H9 (cell line): ENCODE measurements around the gene RRP12. TPM values are rescaled to one million over a fixed set of nuclear protein-coding genes. Genes with fewer than 3 reads are reported as not detected.

ENCODE experiments used
- DNase-seq: peaks from one replicate; pipeline ENCODE4 v3.0.0-alpha.2; 2017
- H2AFZ ChIP-seq: one replicate; pipeline ENCODE4 v1.6.1; 2013; ENCODE audit warnings: mild to moderate bottlenecking, low read length, control low read depth, moderate library complexity
- H2AK5ac ChIP-seq: 2 replicates; pipeline ENCODE4 v1.6.1; 2013; ENCODE audit warnings: low read length, control low read depth, mixed read lengths; ENCODE audit not compliant: insufficient read length
- H2BK120ac ChIP-seq: one replicate; pipeline ENCODE4 v1.6.1; 2013; ENCODE audit warnings: low read depth, mild to moderate bottlenecking, low read length, control low read depth, inconsistent platforms; ENCODE audit not compliant: poor library complexity, severe bottlenecking
- H2BK12ac ChIP-seq: 2 replicates; pipeline ENCODE4 v1.6.1; 2013; ENCODE audit warnings: low read length, control low read depth, mixed read lengths, low read depth; ENCODE audit not compliant: insufficient read length
- H2BK15ac ChIP-seq: 2 replicates; pipeline ENCODE4 v1.6.1; 2013; ENCODE audit warnings: low read depth, low read length, control low read depth
- H2BK20ac ChIP-seq: one replicate; pipeline ENCODE4 v1.6.1; 2013; ENCODE audit warnings: low read depth, mild to moderate bottlenecking, low read length, control low read depth, inconsistent platforms; ENCODE audit not compliant: poor library complexity, severe bottlenecking
- H2BK5ac ChIP-seq: 2 replicates; pipeline ENCODE4 v1.6.1; 2013; ENCODE audit warnings: low read length, control low read depth, mixed read lengths; ENCODE audit not compliant: insufficient read length
- H3K14ac ChIP-seq: 2 replicates; pipeline ENCODE4 v1.6.1; 2013; ENCODE audit warnings: low read length, control low read depth; ENCODE audit not compliant: insufficient read depth
- H3K18ac ChIP-seq: 2 replicates; pipeline ENCODE4 v1.6.1; 2013; ENCODE audit warnings: low read depth, mild to moderate bottlenecking, mixed read lengths, low read length, control low read depth; ENCODE audit not compliant: insufficient read length
- H3K23ac ChIP-seq: 2 replicates; pipeline ENCODE4 v1.6.1; 2013; ENCODE audit warnings: low read length, control low read depth, mixed read lengths, low read depth; ENCODE audit not compliant: insufficient read length
- H3K23me2 ChIP-seq: 2 replicates; pipeline ENCODE4 v1.6.1; 2013; ENCODE audit warnings: low read depth, mild to moderate bottlenecking, mixed read lengths, low read length, control low read depth; ENCODE audit not compliant: insufficient read length, poor library complexity, severe bottlenecking
- H3K27ac ChIP-seq: 2 replicates; pipeline ENCODE4 v1.5.1; 2013; ENCODE audit warnings: low read length, control low read depth, mixed read lengths, low read depth; ENCODE audit not compliant: insufficient read length
- H3K27me3 ChIP-seq: 2 replicates; pipeline ENCODE4 v1.6.1; 2013; ENCODE audit warnings: low read length, control low read depth, inconsistent platforms; ENCODE audit not compliant: insufficient read depth
- H3K4ac ChIP-seq: 2 replicates; pipeline ENCODE4 v1.6.1; 2013; ENCODE audit warnings: low read depth, mild to moderate bottlenecking, control low read depth, inconsistent platforms, low read length, moderate library complexity
- H3K4me1 ChIP-seq: 2 replicates; pipeline ENCODE4 v1.6.1; 2013; ENCODE audit warnings: low read length, control low read depth, inconsistent platforms; ENCODE audit not compliant: insufficient read depth
- H3K4me2 ChIP-seq: 2 replicates; pipeline ENCODE4 v1.6.1; 2013; ENCODE audit warnings: low read length, control low read depth, mixed read lengths; ENCODE audit not compliant: insufficient read length, insufficient read depth
- H3K56ac ChIP-seq: 2 replicates; pipeline ENCODE4 v1.6.1; 2013; ENCODE audit warnings: low read depth, mild to moderate bottlenecking, mixed read lengths, low read length, control low read depth; ENCODE audit not compliant: insufficient read length
- H3K79me1 ChIP-seq: 2 replicates; pipeline ENCODE4 v1.6.1; 2013; ENCODE audit warnings: low read depth, mild to moderate bottlenecking, moderate library complexity, low read length, control low read depth, inconsistent platforms; ENCODE audit not compliant: insufficient read depth, poor library complexity, severe bottlenecking
- H3K79me2 ChIP-seq: 2 replicates; pipeline ENCODE4 v1.6.1; 2013; ENCODE audit warnings: low read length, control low read depth, inconsistent platforms; ENCODE audit not compliant: insufficient read depth
- H3K9ac ChIP-seq: 2 replicates; pipeline ENCODE4 v1.6.1; 2013; ENCODE audit warnings: low read length, control low read depth, mixed read lengths; ENCODE audit not compliant: insufficient read length; ENCODE audit errors: extremely low read depth
- H3K9me3 ChIP-seq: one replicate; pipeline ENCODE4 v1.6.1; 2013; ENCODE audit warnings: low read depth, low read length, inconsistent platforms; ENCODE audit not compliant: control insufficient read depth
- H3T11ph ChIP-seq: one replicate; pipeline ENCODE4 v1.6.1; 2013; ENCODE audit warnings: mild to moderate bottlenecking, low read length, control low read depth, inconsistent platforms
- H4K20me1 ChIP-seq: one replicate; pipeline ENCODE4 v1.6.1; 2013; ENCODE audit not compliant: control insufficient read depth, insufficient read length, insufficient read depth
- H4K5ac ChIP-seq: 2 replicates; pipeline ENCODE4 v1.6.1; 2013; ENCODE audit warnings: low read depth, mild to moderate bottlenecking, mixed read lengths, low read length, control low read depth; ENCODE audit not compliant: insufficient read length
- H4K8ac ChIP-seq: replicated peaks from 2 replicates; pipeline ENCODE4 v1.6.1; 2013; ENCODE audit warnings: low read length, control low read depth, mixed read lengths, low read depth; ENCODE audit not compliant: insufficient read length
- H4K91ac ChIP-seq: 2 replicates; pipeline ENCODE4 v1.6.1; 2013; ENCODE audit warnings: low read depth, mild to moderate bottlenecking, moderate library complexity, mixed read lengths, low read length, control low read depth; ENCODE audit not compliant: insufficient read length
- H3K27ac Mint-ChIP-seq, 3 experiments: 2 replicates in 2 of 3; 3 replicates in 1 of 3; pipeline ENCODE4 v1.8.0; 2020 to 2021; ENCODE audit warnings: mixed read lengths in 3 of 3, mild to moderate bottlenecking in 1 of 3, moderate library complexity in 1 of 3
- H3K27me3 Mint-ChIP-seq: 2 replicates; pipeline ENCODE4 v1.8.0; 2021; ENCODE audit warnings: low read depth, mild to moderate bottlenecking, moderate library complexity, mixed read lengths
- H3K36me3 Mint-ChIP-seq, 3 experiments: 2 replicates in 2 of 3; 3 replicates in 1 of 3; pipeline ENCODE4 v1.8.0; 2020 to 2021; ENCODE audit warnings: low read depth in 3 of 3, mixed read lengths in 3 of 3; ENCODE audit not compliant: insufficient read depth in 1 of 3
- H3K4me1 Mint-ChIP-seq, 2 experiments: 2 replicates each; pipeline ENCODE4 v1.8.0; 2020; ENCODE audit warnings: mixed read lengths in 2 of 2
- H3K4me3 Mint-ChIP-seq, 2 experiments: 2 replicates in 1 of 2; 3 replicates in 1 of 2; pipeline ENCODE4 v1.8.0; 2020 to 2021; ENCODE audit warnings: mild to moderate bottlenecking in 2 of 2, mixed read lengths in 2 of 2, moderate library complexity in 1 of 2
- H3K9me3 Mint-ChIP-seq, 2 experiments: 2 replicates in 1 of 2; 3 replicates in 1 of 2; pipeline ENCODE4 v1.8.0; 2020; ENCODE audit warnings: mild to moderate bottlenecking in 2 of 2, mixed read lengths in 2 of 2, moderate library complexity in 1 of 2
- WGBS: extraction: QIAGEN DNeasy Blood & Tissue Kit; methylation state at CpG from one replicate; pipeline ENCODE4 v1.1.7; 2013; ENCODE audit warnings: missing lambda C conversion rate, low lambda C conversion rate, mixed read lengths; ENCODE audit not compliant: insufficient read length; ENCODE audit errors: extremely low coverage; 5-methylcytosine and 5-hydroxymethylcytosine counted together
- total RNA-seq: library from RNA; stranded (reverse); gene quantifications from 2 replicates; pipeline ENCODE4 v1.2.1, GENCODE V29; 2021
- TF ChIP-seq, protein P1 (sequence below): fragments of 200-600 bp; sonication (generic); conservative IDR thresholded peaks from 3 replicates; pipeline ENCODE4 v1.8.0; 2021; ENCODE audit warnings: antibody characterized with exemption, mild to moderate bottlenecking

RRP12 gene
- total RNA-seq, 1 experiment from 2014 or later, result 71.6 TPM

DNA sequence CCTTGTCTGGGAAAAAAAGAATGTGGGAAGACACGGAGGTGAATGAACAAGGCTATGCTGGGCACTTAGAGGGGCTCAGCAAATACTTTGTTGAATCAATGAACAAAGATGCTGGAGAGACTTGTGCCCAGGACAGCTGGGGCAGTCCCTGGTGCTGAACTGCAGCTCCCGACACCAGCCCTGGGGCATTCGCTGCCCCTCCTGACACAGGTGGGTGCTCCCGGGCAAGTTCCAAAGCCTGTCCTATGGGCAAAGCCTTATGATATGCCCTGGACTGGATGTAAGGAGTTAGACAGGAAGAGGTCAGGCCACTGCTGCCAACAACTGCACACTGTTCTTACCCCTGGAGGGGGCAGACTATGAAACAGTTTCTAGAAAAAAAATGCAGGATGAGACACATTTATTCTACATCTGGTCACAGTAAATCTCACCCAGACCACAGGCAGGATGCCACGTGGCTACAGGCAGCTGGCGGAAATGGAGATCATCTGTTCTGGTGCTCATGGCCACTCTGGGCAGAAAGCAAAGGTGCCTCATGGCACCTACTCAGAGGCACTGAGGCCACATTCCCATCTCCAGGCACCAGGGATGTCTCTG, 44.7 kb downstream of the RRP12 start:
- Histone ChIP-seq H3K4me2 (no peak overlapping the region), H3K4me1 (no peaks in the 10 kb centered on the region), H3K23ac (no peak overlapping the region), H2BK120ac (no peak overlapping the region), H2BK12ac (no peak overlapping the region), H3K27me3 (no peaks in the 10 kb centered on the region), H3K9me3 (no peaks in the 10 kb centered on the region), H3K18ac (no peak overlapping the region), H3K9ac (no peak overlapping the region), H2AFZ (no peak overlapping the region), H2AK5ac (no peak overlapping the region), H3K23me2 (no peaks in the 10 kb centered on the region), H2BK15ac (no peak overlapping the region), H3K56ac (no peak overlapping the region), H4K8ac (no peak overlapping the region), H3K14ac (no peak overlapping the region), H2BK5ac (no peak overlapping the region), H3K27ac (no peak overlapping the region), H3K79me1 (no peaks in the 10 kb centered on the region), H3T11ph (no peak overlapping the region), H4K20me1 (no peaks in the 10 kb centered on the region), H4K5ac (no peak overlapping the region), H4K91ac (no peak overlapping the region), H3K4ac (no peak overlapping the region), H3K79me2 (no peaks in the 10 kb centered on the region), H2BK20ac (no peak overlapping the region)
- Mint-ChIP-seq H3K4me1 (peaks cover 5 to 7% of the 10 kb centered on the region in 2 experiments), H3K27me3 (no peaks in the 10 kb centered on the region; the same call in 1 of the 2 replicates), H3K4me3 (no peak overlapping the region), H3K27ac (peak overlapping the region; percentile 12 to 94 (median 87); a peak in 4 of 7 replicates), H3K9me3 (no peaks in the 10 kb centered on the region), H3K36me3 (peaks cover 18 to 81% (median 37%) of the 10 kb centered on the region in 3 experiments; a peak in 6 of 7 replicates)
- TF ChIP-seq, protein P1, sequence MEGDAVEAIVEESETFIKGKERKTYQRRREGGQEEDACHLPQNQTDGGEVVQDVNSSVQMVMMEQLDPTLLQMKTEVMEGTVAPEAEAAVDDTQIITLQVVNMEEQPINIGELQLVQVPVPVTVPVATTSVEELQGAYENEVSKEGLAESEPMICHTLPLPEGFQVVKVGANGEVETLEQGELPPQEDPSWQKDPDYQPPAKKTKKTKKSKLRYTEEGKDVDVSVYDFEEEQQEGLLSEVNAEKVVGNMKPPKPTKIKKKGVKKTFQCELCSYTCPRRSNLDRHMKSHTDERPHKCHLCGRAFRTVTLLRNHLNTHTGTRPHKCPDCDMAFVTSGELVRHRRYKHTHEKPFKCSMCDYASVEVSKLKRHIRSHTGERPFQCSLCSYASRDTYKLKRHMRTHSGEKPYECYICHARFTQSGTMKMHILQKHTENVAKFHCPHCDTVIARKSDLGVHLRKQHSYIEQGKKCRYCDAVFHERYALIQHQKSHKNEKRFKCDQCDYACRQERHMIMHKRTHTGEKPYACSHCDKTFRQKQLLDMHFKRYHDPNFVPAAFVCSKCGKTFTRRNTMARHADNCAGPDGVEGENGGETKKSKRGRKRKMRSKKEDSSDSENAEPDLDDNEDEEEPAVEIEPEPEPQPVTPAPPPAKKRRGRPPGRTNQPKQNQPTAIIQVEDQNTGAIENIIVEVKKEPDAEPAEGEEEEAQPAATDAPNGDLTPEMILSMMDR, result no peak
- WGBS, result no CpG with 5 or more reads among the region's 6 CpGs
- no peak for DNase-seq
